ENCODE results near the gene TRMT10B.
"Not testable (repeated sequence)": the region's sequence is repeated elsewhere in the genome, so short reads cannot be mapped to it uniquely, and the experiment has no call there.

TRMT10B gene

DNA sequence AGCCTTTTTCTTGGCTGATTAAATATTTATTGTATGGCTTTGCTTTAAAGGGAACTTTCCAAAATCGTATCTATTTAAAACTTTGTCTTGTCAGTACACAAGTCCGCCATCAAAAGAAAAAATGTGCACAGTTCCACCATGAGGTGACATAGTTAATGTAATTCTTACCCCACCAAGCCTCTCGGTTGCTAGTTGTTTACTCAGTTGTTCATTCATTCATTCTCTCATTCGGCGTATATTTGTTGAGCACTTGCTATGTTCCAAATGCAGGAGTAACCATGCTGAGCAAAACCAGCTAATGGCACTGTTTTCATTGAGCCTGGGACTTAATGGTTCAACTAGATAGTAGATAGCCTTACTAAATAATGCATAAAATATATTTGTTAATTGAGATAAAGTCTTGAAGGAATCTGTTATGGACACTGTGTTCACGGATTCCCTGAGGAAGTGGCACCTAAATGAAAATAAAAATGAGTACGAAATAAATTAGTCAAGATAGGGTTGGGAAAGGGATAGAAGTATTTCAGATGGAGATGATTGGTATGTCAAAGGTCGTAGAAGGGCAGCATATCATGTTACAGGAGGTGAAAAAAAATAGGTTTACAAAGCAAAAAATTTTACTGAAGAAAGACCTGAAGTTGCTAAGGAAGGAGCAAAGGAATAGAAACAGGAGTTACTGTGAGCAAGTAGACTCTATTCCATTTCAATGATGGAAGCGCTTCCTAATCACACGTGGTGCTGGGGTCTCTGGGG is 48.5 kb downstream of the TRMT10B start:
- DNase-seq = no peak

DNA sequence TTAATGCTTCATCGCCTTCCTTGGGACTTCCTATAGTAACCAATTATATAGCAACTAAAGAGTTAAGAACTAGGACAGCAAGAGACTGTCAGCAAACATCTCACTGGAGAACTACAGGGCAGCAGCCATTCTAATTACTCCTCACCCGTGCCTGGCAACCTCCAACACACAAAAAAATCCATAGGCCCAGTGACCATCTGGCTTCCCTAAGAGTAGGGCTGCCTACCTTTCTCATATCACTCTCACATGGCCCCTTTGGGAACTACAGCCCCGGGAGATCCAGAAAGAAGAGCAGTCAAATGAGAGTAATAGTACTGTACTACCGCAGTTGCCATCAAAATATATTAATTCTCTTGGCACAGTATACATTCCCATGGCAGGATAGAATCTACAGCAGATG is 52.7 kb downstream of the TRMT10B start:
- DNase-seq = no peak

DNA sequence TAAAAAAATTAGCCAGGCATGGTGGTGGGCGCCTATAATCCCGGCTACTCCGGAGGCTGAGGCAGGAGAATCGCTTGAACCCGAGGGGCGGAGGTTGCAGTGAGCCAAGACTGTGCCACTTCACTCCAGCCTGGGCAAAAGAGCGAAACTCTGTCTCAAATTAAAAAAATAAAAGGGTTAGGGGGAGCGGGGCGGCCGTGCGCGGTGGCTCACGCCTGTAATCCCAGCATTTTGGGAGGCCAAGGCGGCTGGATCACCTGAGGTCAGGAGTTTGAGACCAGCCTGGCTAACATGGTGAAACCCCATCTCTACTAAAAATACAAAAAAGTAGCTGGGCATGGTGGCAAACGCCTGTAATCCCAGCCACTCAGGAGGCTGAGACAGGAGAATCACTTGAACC is 56.1 kb downstream of the TRMT10B start:
- DNase-seq = not testable (repeated sequence)

GRCh38 chr9:37811906-37812476 is 58.4 kb downstream of the TRMT10B start:
- DNase-seq = no peak

GRCh38 chr9:37812773-37813379 is 59.3 kb downstream of the TRMT10B start:
- DNase-seq = no peak

- no peak for DNase-seq
These were observed 65.2 kb downstream of the TRMT10B start for GRCh38 chr9:37818849-37819248.

DNA sequence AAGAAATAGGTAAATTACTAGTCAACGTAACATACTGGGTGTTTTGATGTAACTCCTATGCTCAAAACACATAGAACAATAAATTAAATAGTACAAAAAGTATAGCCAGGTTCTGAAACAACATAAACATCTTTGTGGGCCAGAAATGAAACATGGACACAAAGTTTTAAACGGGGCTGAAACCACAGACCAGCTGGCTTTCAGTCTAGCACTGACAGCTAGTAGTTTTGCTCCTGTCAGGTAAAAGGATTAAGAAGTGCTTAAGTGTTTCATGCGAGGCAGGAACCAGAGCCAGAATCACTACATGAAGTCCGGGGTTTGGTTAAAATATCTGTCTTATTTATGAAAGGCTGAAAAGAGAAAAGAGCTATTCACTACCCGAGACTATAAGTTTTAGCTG is 66.5 kb downstream of the TRMT10B start:
- DNase-seq = no peak

- DNase-seq = not testable (repeated sequence)
These were observed 71.6 kb downstream of the TRMT10B start for GRCh38 chr9:37825174-37825573.

DNA sequence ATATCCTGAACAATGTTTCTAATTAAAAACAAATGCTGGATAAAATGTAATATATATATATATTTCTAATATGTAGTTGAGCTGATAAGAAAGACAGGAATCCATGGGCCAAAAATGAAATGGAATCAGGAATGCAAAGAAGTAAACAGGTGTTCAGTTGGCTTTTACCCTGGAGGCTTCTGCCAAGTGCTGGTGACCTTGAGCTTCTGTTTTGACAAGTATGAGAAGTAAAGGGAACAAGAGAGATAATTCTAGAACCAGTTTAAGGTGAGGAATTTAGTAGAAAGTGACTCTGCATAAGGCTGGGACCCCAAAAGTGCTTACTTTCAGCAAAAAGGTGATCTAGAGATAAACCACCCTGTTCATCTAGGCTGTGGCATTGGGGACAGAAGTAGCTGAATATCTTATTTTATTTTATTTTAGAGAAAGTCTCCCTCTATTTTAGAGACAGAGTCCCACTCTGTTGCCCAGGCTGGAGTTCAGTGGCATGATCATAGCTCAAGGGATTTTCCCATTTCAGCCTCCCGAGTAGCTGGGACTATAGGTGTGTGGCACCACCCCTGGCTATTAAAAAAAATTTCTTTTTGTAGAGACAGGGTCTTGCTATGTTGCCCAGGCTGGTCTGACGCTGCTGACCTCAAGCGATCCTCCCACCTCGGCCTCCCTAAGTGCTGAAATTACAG is 74.0 kb downstream of the TRMT10B start:
- no peak for DNase-seq
